Activated CD8-positive, alpha-beta T cell treated with anti-CD3 and anti-CD28 coated beads for 36 hours (primary cell): Measurements from ENCODE around the gene GTPBP3. TPM values are rescaled to one million over a fixed set of nuclear protein-coding genes. Genes with fewer than 3 reads are reported as not detected.

Experiments used
- ATAC-seq: fragments of 200-7000 bp; cut with Tn5 transposase; one replicate; pipeline ENCODE4 v1.10.0; 2021; ENCODE audit warnings: mild to moderate bottlenecking, moderate library complexity
- CTCF ChIA-PET: fragments of 350-600 bp; sonication (Branson Sonifier 250); formaldehyde crosslinking; loops from one replicate; lab custom pipeline; 2021; ENCODE audit warnings: antibody characterized with exemption; lab: Charles Lee
- POLR2A ChIA-PET: fragments of 350-600 bp; sonication (Branson Sonifier 250); formaldehyde crosslinking; loops from one replicate; lab custom pipeline; 2021; ENCODE audit warnings: antibody characterized with exemption; lab: Charles Lee
- DNase-seq: peaks from one replicate; pipeline ENCODE4 v3.0.0-alpha.2; 2020
- H3K27ac Mint-ChIP-seq: one replicate; pipeline ENCODE4 v1.8.0; 2021; ENCODE audit warnings: mild to moderate bottlenecking, mixed read lengths
- H3K27me3 Mint-ChIP-seq: one replicate; pipeline ENCODE4 v1.8.0; 2021; ENCODE audit warnings: mixed read lengths
- H3K36me3 Mint-ChIP-seq: one replicate; pipeline ENCODE4 v1.8.0; 2021; ENCODE audit warnings: low read depth, mixed read lengths
- H3K4me1 Mint-ChIP-seq: one replicate; pipeline ENCODE4 v1.8.0; 2021; ENCODE audit warnings: low read depth, mixed read lengths
- H3K4me3 Mint-ChIP-seq: one replicate; pipeline ENCODE4 v1.8.0; 2021; ENCODE audit warnings: mild to moderate bottlenecking, moderate library complexity, mixed read lengths
- H3K9me3 Mint-ChIP-seq: one replicate; pipeline ENCODE4 v1.8.0; 2021; ENCODE audit warnings: mixed read lengths
- intact Hi-C: fragments of 100-400 bp; cut with micrococcal nuclease; formaldehyde crosslinking; loops from one replicate; pipeline ENCODE4 v1.10.0; 2022
- total RNA-seq, 2 experiments: library from RNA; stranded (reverse); gene quantifications; one replicate each; pipeline ENCODE4 v1.2.3, GENCODE V29; 2021
- TF ChIP-seq, protein P1 (sequence below): fragments of 200-600 bp; IDR thresholded peaks from one replicate; pipeline ENCODE4 v1.8.0; 2022; ENCODE audit warnings: antibody characterized with exemption, mild to moderate bottlenecking

GTPBP3 gene
- total RNA-seq, 2 experiments from 2014 or later = 43.8 to 45.4 TPM

DNA sequence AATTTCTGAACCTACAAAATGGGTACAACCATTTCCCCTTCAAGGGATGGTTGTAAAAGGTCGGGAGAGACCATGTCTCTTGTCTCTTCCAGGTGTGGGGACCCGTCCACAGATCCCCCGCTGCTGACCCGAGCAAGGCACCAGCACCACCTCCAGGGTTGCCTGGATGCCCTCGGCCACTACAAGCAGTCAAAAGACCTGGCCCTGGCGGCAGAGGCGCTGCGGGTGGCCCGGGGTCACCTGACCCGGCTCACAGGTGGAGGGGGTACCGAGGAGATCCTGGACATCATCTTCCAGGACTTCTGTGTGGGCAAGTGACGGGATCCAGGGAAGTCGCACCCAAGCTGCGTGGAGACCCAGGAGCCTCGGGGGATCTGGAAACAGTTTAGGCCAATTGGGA, 4.0 kb downstream of the GTPBP3 start:
- Mint-ChIP-seq H3K4me1 (peaks cover 19% of the 10 kb centered on the region), H3K27ac (no peak overlapping the region), H3K27me3 (no peaks in the 10 kb centered on the region), H3K36me3 (peaks cover 9% of the 10 kb centered on the region), H3K9me3 (no peaks in the 10 kb centered on the region), H3K4me3 (no peak overlapping the region)
- TF ChIP-seq, protein P1, sequence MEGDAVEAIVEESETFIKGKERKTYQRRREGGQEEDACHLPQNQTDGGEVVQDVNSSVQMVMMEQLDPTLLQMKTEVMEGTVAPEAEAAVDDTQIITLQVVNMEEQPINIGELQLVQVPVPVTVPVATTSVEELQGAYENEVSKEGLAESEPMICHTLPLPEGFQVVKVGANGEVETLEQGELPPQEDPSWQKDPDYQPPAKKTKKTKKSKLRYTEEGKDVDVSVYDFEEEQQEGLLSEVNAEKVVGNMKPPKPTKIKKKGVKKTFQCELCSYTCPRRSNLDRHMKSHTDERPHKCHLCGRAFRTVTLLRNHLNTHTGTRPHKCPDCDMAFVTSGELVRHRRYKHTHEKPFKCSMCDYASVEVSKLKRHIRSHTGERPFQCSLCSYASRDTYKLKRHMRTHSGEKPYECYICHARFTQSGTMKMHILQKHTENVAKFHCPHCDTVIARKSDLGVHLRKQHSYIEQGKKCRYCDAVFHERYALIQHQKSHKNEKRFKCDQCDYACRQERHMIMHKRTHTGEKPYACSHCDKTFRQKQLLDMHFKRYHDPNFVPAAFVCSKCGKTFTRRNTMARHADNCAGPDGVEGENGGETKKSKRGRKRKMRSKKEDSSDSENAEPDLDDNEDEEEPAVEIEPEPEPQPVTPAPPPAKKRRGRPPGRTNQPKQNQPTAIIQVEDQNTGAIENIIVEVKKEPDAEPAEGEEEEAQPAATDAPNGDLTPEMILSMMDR = no peak
- intact Hi-C loops = no loop called here
- POLR2A ChIA-PET = no interaction called here
- CTCF ChIA-PET = interaction anchor here (1.0 kb wide), 1 partner anchor 45 kb away, joined by 3 read pairs; no protein-coding TSS in a partner anchor
- no peak for ATAC-seq
- DNase-seq = no peak

DNA sequence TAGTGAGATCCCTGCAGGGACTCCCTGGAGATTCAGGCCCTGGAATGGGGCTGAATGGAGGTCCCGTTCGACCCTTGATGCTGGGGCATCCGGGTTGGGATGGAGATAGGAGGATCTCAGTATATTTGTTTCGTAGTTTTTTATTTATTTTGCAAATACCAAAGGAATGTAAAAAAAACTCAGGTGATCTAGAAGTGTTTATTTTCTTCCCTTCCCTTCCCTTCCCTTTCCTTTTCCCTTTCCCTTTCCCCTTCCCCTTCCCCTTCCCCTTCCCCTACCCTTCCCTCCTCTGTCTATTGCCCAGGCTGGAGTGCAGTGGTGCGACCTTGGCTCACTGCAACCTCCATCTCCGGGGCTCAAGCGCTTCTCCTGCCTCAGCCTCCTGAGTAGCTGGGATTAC, 4.5 kb downstream of the GTPBP3 start:
- ChIA-PET POLR2A (interaction anchor here (1.1 kb wide), 1 partner anchor 65 kb away, joined by 4 read pairs; no protein-coding TSS in a partner anchor), CTCF (interaction anchor here (1.0 kb wide), 1 partner anchor 44 kb away, joined by 3 read pairs; no protein-coding TSS in a partner anchor)
- Mint-ChIP-seq H3K4me1 (peaks cover 20% of the 10 kb centered on the region), H3K27me3 (no peaks in the 10 kb centered on the region), H3K27ac (no peak overlapping the region), H3K9me3 (no peaks in the 10 kb centered on the region), H3K36me3 (peaks cover 9% of the 10 kb centered on the region), H3K4me3 (no peak overlapping the region)
- no peak for ATAC-seq
- intact Hi-C loops = no loop called here
- TF ChIP-seq, protein P1 = no peak
- DNase-seq = no peak

GRCh38 chr19:17346109-17346671, 8.8 kb downstream of the GTPBP3 start:
- CTCF ChIA-PET = interaction anchor here (0.6 to 2.3 kb wide), 15 partner anchors 9 to 120 kb away, joined by 3 to 16 read pairs (median 4); partner anchors contain the start of genes BST2 and MRPL34
- Mint-ChIP-seq H3K4me3 (no peak overlapping the region), H3K9me3 (no peaks in the 10 kb centered on the region), H3K27ac (no peak overlapping the region), H3K27me3 (peaks cover 17% of the 10 kb centered on the region), H3K36me3 (peaks cover 2% of the 10 kb centered on the region), H3K4me1 (peaks cover 2% of the 10 kb centered on the region)
- POLR2A ChIA-PET = interaction anchor here (0.5 to 1.0 kb wide), 2 partner anchors 12 to 20 kb away, joined by 3 read pairs; no protein-coding TSS in a partner anchor
- peak; percentile 88 for DNase-seq
- ATAC-seq = peak; percentile 100
- TF ChIP-seq, protein P1 = peak; percentile 95
- intact Hi-C loops = loop anchor here (5.0 kb wide), 1 partner anchor 41 kb away; no protein-coding TSS in a partner anchor

DNA sequence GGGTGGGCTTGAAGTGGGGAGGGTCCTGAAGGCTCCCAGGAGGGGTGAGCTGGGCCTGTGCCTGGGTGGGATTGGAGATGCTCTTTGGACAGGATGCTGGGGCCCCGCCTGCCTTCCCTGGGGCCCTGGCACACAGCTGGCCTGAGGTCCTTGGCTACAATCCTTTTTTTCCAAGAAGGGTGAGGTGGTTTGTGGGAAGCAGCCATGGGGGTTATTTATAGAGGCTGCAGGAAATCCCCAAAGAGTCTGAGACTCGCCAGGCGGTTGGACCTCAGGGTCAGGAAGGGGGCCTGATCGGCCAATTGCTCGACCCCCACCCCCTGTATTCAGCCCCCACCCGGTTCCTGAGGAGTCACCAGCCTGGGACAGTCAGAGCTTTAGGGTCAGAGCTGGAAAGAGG, 10.0 kb downstream of the GTPBP3 start:
- Mint-ChIP-seq H3K27ac (no peak overlapping the region), H3K36me3 (peaks cover 2% of the 10 kb centered on the region), H3K9me3 (no peaks in the 10 kb centered on the region), H3K27me3 (peaks cover 23% of the 10 kb centered on the region), H3K4me1 (peaks cover 7% of the 10 kb centered on the region), H3K4me3 (no peak overlapping the region)
- TF ChIP-seq, protein P1 = no peak
- DNase-seq (no peak), ATAC-seq (no peak)
- ChIA-PET CTCF (interaction anchor here (0.6 to 3.9 kb wide), 8 partner anchors 10 to 83 kb away, joined by 3 to 18 read pairs (median 4); partner anchors contain the start of gene BST2), POLR2A (interaction anchor here (1.2 to 1.6 kb wide), 2 partner anchors 9 to 45 kb away, joined by 3 read pairs; no protein-coding TSS in a partner anchor)
- intact Hi-C loops = loop anchor here (5.0 kb wide), 1 partner anchor 40 kb away; no protein-coding TSS in a partner anchor

DNA sequence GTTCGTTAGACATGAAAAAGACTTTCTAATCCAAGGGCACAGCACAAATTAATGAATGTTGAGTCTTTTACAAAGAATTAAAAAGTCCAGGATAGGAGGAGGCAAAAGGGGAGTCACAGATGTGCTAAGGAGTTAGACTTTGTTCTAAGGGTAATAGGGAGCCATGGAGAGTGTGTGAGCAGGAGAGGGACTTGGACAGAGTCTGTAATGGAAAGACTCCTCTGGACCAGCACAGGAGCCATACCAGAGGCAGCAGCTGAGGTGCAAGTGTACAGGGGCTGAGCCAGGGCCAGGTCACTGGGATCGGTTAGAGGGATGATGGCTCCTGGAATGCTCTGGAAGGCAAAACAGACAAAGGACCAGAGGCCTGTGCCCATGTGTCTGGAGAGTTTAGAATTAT, 10.5 kb downstream of the GTPBP3 start:
- CTCF ChIA-PET = interaction anchor here (1.1 to 3.9 kb wide), 6 partner anchors 10 to 58 kb away, joined by 3 to 18 read pairs (median 5); partner anchors contain the start of gene BST2
- TF ChIP-seq, protein P1 = no peak

More for the DNA sequence above, 10.5 kb downstream of the GTPBP3 start:
- Mint-ChIP-seq H3K4me1 (peaks cover 7% of the 10 kb centered on the region), H3K27ac (no peak overlapping the region), H3K36me3 (peaks cover 2% of the 10 kb centered on the region), H3K4me3 (no peak overlapping the region), H3K9me3 (no peaks in the 10 kb centered on the region), H3K27me3 (peaks cover 23% of the 10 kb centered on the region)
- intact Hi-C loops = loop anchor here (5.0 kb wide), 1 partner anchor 39 kb away; no protein-coding TSS in a partner anchor
- POLR2A ChIA-PET = interaction anchor here (1.2 to 1.6 kb wide), 2 partner anchors 9 to 44 kb away, joined by 3 read pairs; no protein-coding TSS in a partner anchor
- ATAC-seq = no peak
- DNase-seq = no peak
